Liver (tissue), 3 donors: Measurements from ENCODE around the gene PAXIP1.

ENCODE experiments used
- CTCF ChIP-seq: fragments of 150-350 bp; IDR thresholded peaks from 2 replicates; pipeline ENCODE4 v1.5.1; 2017; ENCODE audit warnings: improper control_type of control experiment, low read depth, low read length; ENCODE audit not compliant: missing input control
- FOXA1 ChIP-seq: IDR thresholded peaks from 2 replicates; pipeline ENCODE4 v1.6.1; 2016; ENCODE audit warnings: antibody characterized with exemption
- GABPA ChIP-seq, 2 donors: IDR thresholded peaks in 1 of 2; conservative IDR thresholded peaks in 1 of 2; 2 replicates each; pipeline ENCODE4 v1.6.1; 2016; ENCODE audit warnings: antibody characterized with exemption in 2 of 2, mild to moderate bottlenecking in 1 of 2, moderate library complexity in 1 of 2
- RAD21 ChIP-seq, 2 donors: IDR thresholded peaks; 2 replicates each; pipeline ENCODE4 v1.6.1; 2016; ENCODE audit warnings: antibody characterized with exemption in 2 of 2, mild to moderate bottlenecking in 2 of 2
- RXRA ChIP-seq, 2 donors: IDR thresholded peaks; 2 replicates each; pipeline ENCODE4 v1.6.1; 2017 to 2018; ENCODE audit warnings: antibody characterized with exemption in 2 of 2, mild to moderate bottlenecking in 1 of 2
- TAF1 ChIP-seq: conservative IDR thresholded peaks from 2 replicates; pipeline ENCODE4 v1.6.1; 2016; ENCODE audit warnings: antibody characterized with exemption, mild to moderate bottlenecking
- donor health status: healthy.
- donor health status: healthy.

GRCh38 chr7:155020996-155021395 lies 18.1 kb upstream of the PAXIP1 start:
- TF ChIP-seq CTCF: no peak
- TF ChIP-seq GABPA (IDR thresholded peaks at IDR 0.05 in 1 of 2, conservative IDR thresholded peaks at IDR 0.05 in 1 of 2): no peak
- no peak for TF ChIP-seq RXRA (IDR thresholded peaks at IDR 0.05)
- no peak for TF ChIP-seq RAD21 (IDR thresholded peaks at IDR 0.05)
- no peak for TF ChIP-seq TAF1
- TF ChIP-seq FOXA1: no peak
